Measurements from ENCODE around the gene CTRL.

DNA sequence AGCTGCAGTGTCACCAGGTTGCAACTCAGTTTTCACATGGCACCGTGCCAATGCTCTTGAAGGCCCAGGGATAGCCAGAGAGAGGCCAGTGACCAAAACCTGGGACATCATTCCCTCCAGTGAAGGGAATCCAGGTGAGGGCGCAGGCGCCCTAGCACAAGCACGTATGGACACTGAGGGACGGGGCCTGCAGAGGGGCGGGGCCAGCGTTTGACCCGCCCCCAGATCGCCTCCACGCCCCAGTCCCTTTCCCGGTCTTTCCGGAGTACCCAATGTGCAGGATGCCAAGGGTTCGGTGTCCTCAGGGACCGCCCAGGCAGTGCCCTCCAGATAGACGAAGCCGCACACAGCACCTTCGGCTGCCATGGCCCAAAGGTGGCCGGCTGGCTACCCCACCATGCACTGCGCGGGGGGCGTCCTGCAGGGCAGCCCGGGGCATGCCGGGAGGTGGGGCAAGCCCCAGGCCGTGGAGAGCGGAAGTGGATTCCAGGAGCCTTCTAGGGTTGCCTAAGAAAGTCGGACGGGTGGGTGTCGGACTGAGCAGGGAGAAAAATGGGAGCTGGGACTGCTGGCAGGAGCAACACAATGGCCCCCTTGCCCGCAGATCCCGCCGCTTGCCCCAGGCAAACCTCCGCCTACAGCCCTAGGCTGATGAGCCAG is 32.1 kb upstream of the CTRL start:
- TF ChIP-seq, protein P1, sequence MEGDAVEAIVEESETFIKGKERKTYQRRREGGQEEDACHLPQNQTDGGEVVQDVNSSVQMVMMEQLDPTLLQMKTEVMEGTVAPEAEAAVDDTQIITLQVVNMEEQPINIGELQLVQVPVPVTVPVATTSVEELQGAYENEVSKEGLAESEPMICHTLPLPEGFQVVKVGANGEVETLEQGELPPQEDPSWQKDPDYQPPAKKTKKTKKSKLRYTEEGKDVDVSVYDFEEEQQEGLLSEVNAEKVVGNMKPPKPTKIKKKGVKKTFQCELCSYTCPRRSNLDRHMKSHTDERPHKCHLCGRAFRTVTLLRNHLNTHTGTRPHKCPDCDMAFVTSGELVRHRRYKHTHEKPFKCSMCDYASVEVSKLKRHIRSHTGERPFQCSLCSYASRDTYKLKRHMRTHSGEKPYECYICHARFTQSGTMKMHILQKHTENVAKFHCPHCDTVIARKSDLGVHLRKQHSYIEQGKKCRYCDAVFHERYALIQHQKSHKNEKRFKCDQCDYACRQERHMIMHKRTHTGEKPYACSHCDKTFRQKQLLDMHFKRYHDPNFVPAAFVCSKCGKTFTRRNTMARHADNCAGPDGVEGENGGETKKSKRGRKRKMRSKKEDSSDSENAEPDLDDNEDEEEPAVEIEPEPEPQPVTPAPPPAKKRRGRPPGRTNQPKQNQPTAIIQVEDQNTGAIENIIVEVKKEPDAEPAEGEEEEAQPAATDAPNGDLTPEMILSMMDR (IDR thresholded peaks at IDR 0.05) = no peak
- no peak for TF ChIP-seq POLR2A (IDR thresholded peaks at IDR 0.05)
